Measurements from ENCODE around the gene SMIM24. TPM values are rescaled to one million over a fixed set of nuclear protein-coding genes. Genes with fewer than 3 reads are reported as not detected.

Gene SMIM24
- total and polyA plus RNA-seq, 2 donors (not counting 1 experiment from before 2014, with no cell fraction given): not detected

- WGBS (ENCODE audit: insufficient coverage): 93% methylated on average over 24 of the region's 25 CpGs
- Histone ChIP-seq H2AFZ (ENCODE audit: insufficient read depth, low read depth, low read length, poor library complexity, severe bottlenecking) (no peak overlapping the region), H3K36me3 (replicated peaks in 1 of 2; ENCODE audit: control extremely low read depth in 1 of 2, control insufficient read depth in 1 of 2, extremely low read depth in 1 of 2, insufficient read depth in 2 of 2, low read length in 1 of 2) (no peaks in the 10 kb centered on the region), H3K27me3 (replicated peaks in 1 of 4; ENCODE audit: control extremely low read depth in 1 of 4, control insufficient read depth in 3 of 4, insufficient read depth in 4 of 4, low read length in 3 of 4) (no peaks in the 10 kb centered on the region), H3K4me3 (ENCODE audit: control extremely low read depth in 1 of 5, extremely low read depth in 1 of 5, insufficient read depth in 1 of 5, low read depth in 2 of 5, low read length in 4 of 5) (no peak overlapping the region), H3K4me2 (replicated peaks; ENCODE audit: low read depth, low read length, poor library complexity, severe bottlenecking) (no peak overlapping the region), H3K4me1 (ENCODE audit: control insufficient read depth in 2 of 2, insufficient read depth in 2 of 2, low read length in 2 of 2) (no peaks in the 10 kb centered on the region), H4K20me1 (ENCODE audit: control insufficient read depth, insufficient read depth, low read length, poor library complexity, severe bottlenecking) (peaks cover 28% of the 10 kb centered on the region), H3K79me2 (ENCODE audit: control insufficient read depth, insufficient read depth, low read length) (peaks cover 21% of the 10 kb centered on the region), H3K9ac (ENCODE audit: low read length) (no peak overlapping the region), H3K9me3 (ENCODE audit: control extremely low read depth in 1 of 3, control insufficient read depth in 2 of 3, insufficient read depth in 1 of 3, low read length in 2 of 3) (no peaks in the 10 kb centered on the region), H3K27ac (ENCODE audit: low read length in 2 of 2) (no peak overlapping the region)
- Mint-ChIP-seq H3K27me3 (no peaks in the 10 kb centered on the region), H3K27ac (no peak overlapping the region), H3K4me3 (no peak overlapping the region), H3K4me1 (peaks cover 1% of the 10 kb centered on the region), H3K9me3 (ENCODE audit: insufficient read depth) (no peaks in the 10 kb centered on the region)
- no peak for DNase-seq
- no peak for ATAC-seq (ENCODE audit: low read depth)
- CTCF ChIA-PET: interaction anchor here (0.6 to 1.4 kb wide), 5 partner anchors 12 to 136 kb away, joined by 3 to 6 read pairs (median 3); no protein-coding TSS in a partner anchor
- POLR2A ChIA-PET: no interaction called here
- TF ChIP-seq CTCF (IDR thresholded peaks at IDR 0.05): no peak
- no peak for TF ChIP-seq EZH2 (IDR thresholded peaks at IDR 0.05; ENCODE audit: borderline replicate concordance, insufficient read depth, low read depth, low read length, poor library complexity, severe bottlenecking)
- intact Hi-C loops (cut with micrococcal nuclease): no loop called here
Observed at GRCh38 chr19:3441089-3441985, 39.0 kb downstream of the SMIM24 start.

- DNase-seq: peak; percentile 57
- H3K4me1 Mint-ChIP-seq: peaks cover 7% of the 10 kb centered on the region
- POLR2A ChIA-PET: no interaction called here
- Histone ChIP-seq H3K4me3 (ENCODE audit: control extremely low read depth in 1 of 5, extremely low read depth in 1 of 5, insufficient read depth in 1 of 5, low read depth in 2 of 5, low read length in 4 of 5) (no peak overlapping the region), H3K27me3 (replicated peaks in 1 of 4; ENCODE audit: control extremely low read depth in 1 of 4, control insufficient read depth in 3 of 4, insufficient read depth in 4 of 4, low read length in 3 of 4) (no peaks in the 10 kb centered on the region), H4K20me1 (ENCODE audit: control insufficient read depth, insufficient read depth, low read length, poor library complexity, severe bottlenecking) (peaks cover 20% of the 10 kb centered on the region), H3K79me2 (ENCODE audit: control insufficient read depth, insufficient read depth, low read length) (peaks cover 29% of the 10 kb centered on the region), H3K9me3 (ENCODE audit: control extremely low read depth in 1 of 3, control insufficient read depth in 2 of 3, insufficient read depth in 1 of 3, low read length in 2 of 3) (no peaks in the 10 kb centered on the region), H2AFZ (ENCODE audit: insufficient read depth, low read depth, low read length, poor library complexity, severe bottlenecking) (no peak overlapping the region), H3K4me1 (ENCODE audit: control insufficient read depth in 2 of 2, insufficient read depth in 2 of 2, low read length in 2 of 2) (peaks cover 4 to 6% of the 10 kb centered on the region in 2 donors), H3K4me2 (replicated peaks; ENCODE audit: low read depth, low read length, poor library complexity, severe bottlenecking) (no peak overlapping the region), H3K27ac (ENCODE audit: low read length in 2 of 2) (no peak overlapping the region), H3K36me3 (replicated peaks in 1 of 2; ENCODE audit: control extremely low read depth in 1 of 2, control insufficient read depth in 1 of 2, extremely low read depth in 1 of 2, insufficient read depth in 2 of 2, low read length in 1 of 2) (no peaks in the 10 kb centered on the region), H3K9ac (ENCODE audit: low read length) (no peak overlapping the region)
- ATAC-seq (ENCODE audit: low read depth): peak; percentile 32
- peak overlapping the region; percentile 26 for H3K27ac Mint-ChIP-seq
- no peaks in the 10 kb centered on the region for H3K27me3 Mint-ChIP-seq
- WGBS (ENCODE audit: insufficient coverage): 76% methylated on average over 11 of the region's 13 CpGs
- CTCF ChIA-PET: interaction anchor here (0.6 to 1.4 kb wide), 3 partner anchors 10 to 50 kb away, joined by 3 to 6 read pairs (median 4); no protein-coding TSS in a partner anchor
- TF ChIP-seq EZH2 (IDR thresholded peaks at IDR 0.05; ENCODE audit: borderline replicate concordance, insufficient read depth, low read depth, low read length, poor library complexity, severe bottlenecking) (no peak), CTCF (IDR thresholded peaks at IDR 0.05) (peak; percentile 57)
- H3K4me3 Mint-ChIP-seq: no peak overlapping the region
- intact Hi-C loops (cut with micrococcal nuclease): no loop called here
- H3K9me3 Mint-ChIP-seq (ENCODE audit: insufficient read depth): no peaks in the 10 kb centered on the region
Observed at GRCh38 chr19:3440082-3440481, 40.2 kb downstream of the SMIM24 start.

Data from B cell (primary cell).